GM18498 (cell line): ENCODE results near the gene TMEM129.
"Not testable (repeated sequence)": the region's sequence is repeated elsewhere in the genome, so short reads cannot be mapped to it uniquely, and the experiment has no call there.

Source experiments
- ATAC-seq: cut with Tn5 transposase; IDR thresholded peaks from one replicate; pipeline ENCODE4 v1.9.1; 2021; ENCODE audit warnings: mild to moderate bottlenecking, moderate library complexity; ENCODE audit not compliant: unreplicated experiment

The TMEM129 gene

GRCh38 chr4:1703867-1704266, 17.3 kb downstream of the TMEM129 start:
- no peak for ATAC-seq

- not testable (repeated sequence) for ATAC-seq
Measured at GRCh38 chr4:1701671-1702070, 19.5 kb downstream of the TMEM129 start.

- ATAC-seq, result no peak
Measured at GRCh38 chr4:1695913-1696312, 25.2 kb downstream of the TMEM129 start.

- ATAC-seq, result peak; percentile 74
Measured at GRCh38 chr4:1693131-1693896, 27.8 kb downstream of the TMEM129 start.

- ATAC-seq, result no peak
Measured at GRCh38 chr4:1691737-1692373, 29.3 kb downstream of the TMEM129 start.

- ATAC-seq, result no peak
Measured at GRCh38 chr4:1690698-1691097, 30.4 kb downstream of the TMEM129 start.

- ATAC-seq, result no peak
Measured at GRCh38 chr4:1686440-1687036, 34.6 kb downstream of the TMEM129 start.

GRCh38 chr4:1685235-1686150, 35.6 kb downstream of the TMEM129 start:
- no peak for ATAC-seq

GRCh38 chr4:1684506-1685234, 36.5 kb downstream of the TMEM129 start:
- ATAC-seq, result no peak

- ATAC-seq, result peak; percentile 89
Measured at GRCh38 chr4:1683736-1684505, 37.2 kb downstream of the TMEM129 start, which contains the start of gene FAM53A. FAM53A (minus strand) TSS chr4:1684313; CDS start chr4:1668741, 15,572 bp downstream.

GRCh38 chr4:1683261-1683735, 37.8 kb downstream of the TMEM129 start:
- ATAC-seq, result no peak

- no peak for ATAC-seq
Measured at GRCh38 chr4:1682860-1683259, 38.3 kb downstream of the TMEM129 start.

GRCh38 chr4:1678244-1678643, 42.9 kb downstream of the TMEM129 start:
- ATAC-seq, result no peak

GRCh38 chr4:1676605-1677525, 44.3 kb downstream of the TMEM129 start:
- no peak for ATAC-seq

GRCh38 chr4:1675802-1676137, 45.4 kb downstream of the TMEM129 start:
- no peak for ATAC-seq

- ATAC-seq, result no peak
Measured at GRCh38 chr4:1675136-1675801, 45.9 kb downstream of the TMEM129 start.

GRCh38 chr4:1674682-1675081, 46.4 kb downstream of the TMEM129 start:
- ATAC-seq, result no peak

GRCh38 chr4:1673671-1674070, 47.5 kb downstream of the TMEM129 start:
- no peak for ATAC-seq
